ENCODE measurements around the gene RRP15.

DNA sequence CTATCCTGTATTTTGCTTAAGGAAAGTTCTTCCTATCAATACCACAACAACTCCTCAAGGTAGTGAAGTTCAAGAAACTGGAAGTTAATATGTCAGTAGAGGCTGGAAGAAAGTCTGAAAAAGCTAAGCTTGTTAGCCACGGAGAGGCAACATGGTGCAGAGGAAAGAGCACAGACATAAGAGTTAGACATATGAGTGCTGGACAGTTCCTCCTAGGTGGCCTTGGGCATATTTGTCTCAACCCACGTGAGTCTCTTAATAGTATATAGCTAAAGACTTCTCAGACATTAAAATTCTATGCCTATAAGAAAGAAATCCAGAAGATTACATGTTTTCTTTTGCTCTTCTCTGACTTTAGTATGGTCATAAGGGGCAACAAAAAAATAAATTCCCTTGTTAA, 22.8 kb upstream of the RRP15 start:
- TF ChIP-seq EP300 (IDR thresholded peaks at IDR 0.05) = no peak
- no peak for TF ChIP-seq CTCF (IDR thresholded peaks at IDR 0.05)
- TF ChIP-seq POLR2A (IDR thresholded peaks at IDR 0.05) = no peak
